ENCODE data around the gene PIEZO2. TPM values are rescaled to one million over a fixed set of nuclear protein-coding genes. Genes with fewer than 3 reads are reported as not detected.

PIEZO2 gene
- total and polyA plus RNA-seq, 2 of the 8 experiments (the other 6 are each of a cell fraction or from before 2014, with no cell fraction given), result 4.7 to 16.5 TPM

DNA sequence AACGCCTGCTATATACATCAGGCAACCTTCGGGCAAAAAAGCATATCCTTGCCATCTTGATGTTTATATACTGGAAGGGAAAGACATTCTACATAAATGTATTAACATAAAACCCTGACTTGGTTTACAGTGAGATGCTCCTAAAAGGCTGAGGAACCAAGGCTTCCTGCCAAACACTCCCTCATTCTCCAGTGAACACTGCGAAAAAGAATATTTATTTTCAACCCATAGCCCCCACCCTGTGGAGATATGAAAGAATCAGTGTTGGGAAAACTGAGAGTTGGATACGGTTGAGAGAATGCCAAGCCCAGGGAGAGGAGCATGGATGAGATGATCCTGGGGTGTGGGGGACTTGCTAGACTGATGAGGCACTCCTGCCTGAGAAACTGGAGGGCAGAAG is 94.9 kb downstream of the PIEZO2 start:
- TF ChIP-seq TCF12 (IDR thresholded peaks at IDR 0.05; ENCODE audit: low read depth, low read length) (no peak), RFX5 (IDR thresholded peaks at IDR 0.05; ENCODE audit: borderline replicate concordance, low read depth, low read length) (no peak), RAD21 (IDR thresholded peaks at IDR 0.05 in 1 of 2, conservative IDR thresholded peaks at IDR 0.05 in 1 of 2; ENCODE audit: low read depth in 2 of 2, low read length in 2 of 2) (no peak), CTBP2 (IDR thresholded peaks at IDR 0.05; ENCODE audit: borderline replicate concordance, insufficient read depth, insufficient read length, low read length) (no peak), KDM4A (IDR thresholded peaks at IDR 0.05; ENCODE audit: low read depth, low read length, severe bottlenecking) (no peak)
- TF ChIP-seq, protein P1, sequence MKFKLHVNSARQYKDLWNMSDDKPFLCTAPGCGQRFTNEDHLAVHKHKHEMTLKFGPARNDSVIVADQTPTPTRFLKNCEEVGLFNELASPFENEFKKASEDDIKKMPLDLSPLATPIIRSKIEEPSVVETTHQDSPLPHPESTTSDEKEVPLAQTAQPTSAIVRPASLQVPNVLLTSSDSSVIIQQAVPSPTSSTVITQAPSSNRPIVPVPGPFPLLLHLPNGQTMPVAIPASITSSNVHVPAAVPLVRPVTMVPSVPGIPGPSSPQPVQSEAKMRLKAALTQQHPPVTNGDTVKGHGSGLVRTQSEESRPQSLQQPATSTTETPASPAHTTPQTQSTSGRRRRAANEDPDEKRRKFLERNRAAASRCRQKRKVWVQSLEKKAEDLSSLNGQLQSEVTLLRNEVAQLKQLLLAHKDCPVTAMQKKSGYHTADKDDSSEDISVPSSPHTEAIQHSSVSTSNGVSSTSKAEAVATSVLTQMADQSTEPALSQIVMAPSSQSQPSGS (IDR thresholded peaks at IDR 0.05; ENCODE audit: low read length), result no peak
- FAIRE-seq, result no peak
- no peak overlapping the region for H3K4ac ChIP-seq (replicated peaks; ENCODE audit: insufficient read length, low read depth, low read length)

More for the DNA sequence above, 94.9 kb downstream of the PIEZO2 start:
- ChIA-PET CTCF (ENCODE audit: partially characterized antibody) (no interaction called here), POLR2A (ENCODE audit: partially characterized antibody) (no interaction called here)
- Histone ChIP-seq H4K8ac (ENCODE audit: extremely low read depth, insufficient read depth, low read length) (no peak overlapping the region), H3K9me3 (ENCODE audit: insufficient read depth in 2 of 2, low read depth in 1 of 2, low read length in 1 of 2) (no peaks in the 10 kb centered on the region), H2BK5ac (ENCODE audit: low read depth, low read length) (no peak overlapping the region), H3K56ac (replicated peaks; ENCODE audit: insufficient read length, low read depth, low read length) (no peak overlapping the region), H4K91ac (replicated peaks; ENCODE audit: insufficient read length, low read length) (no peak overlapping the region), H2AK5ac (ENCODE audit: low read depth, low read length) (no peak overlapping the region), H4K20me1 (replicated peaks in 1 of 2; ENCODE audit: control insufficient read depth in 1 of 2, insufficient read depth in 2 of 2, low read length in 2 of 2) (no peaks in the 10 kb centered on the region), H3K4me2 (ENCODE audit: insufficient read depth in 1 of 2, low read depth in 2 of 2, low read length in 2 of 2) (no peak overlapping the region), H2BK120ac (replicated peaks; ENCODE audit: low read depth, low read length) (no peak overlapping the region), H2BK20ac (ENCODE audit: low read length) (no peak overlapping the region), H3K4me1 (replicated peaks in 1 of 4; ENCODE audit: control insufficient read depth in 3 of 4, insufficient read depth in 4 of 4, low read length in 3 of 4) (no peaks in the 10 kb centered on the region), H3K14ac (ENCODE audit: insufficient read length) (no peak overlapping the region), H3K79me2 (ENCODE audit: control insufficient read depth in 1 of 2, insufficient read depth in 2 of 2, low read length in 2 of 2) (no peaks in the 10 kb centered on the region), H2BK15ac (ENCODE audit: low read length) (no peak overlapping the region), H2BK12ac (ENCODE audit: low read depth, low read length) (no peak overlapping the region), H3K79me1 (ENCODE audit: low read depth, low read length) (no peaks in the 10 kb centered on the region), H3K18ac (ENCODE audit: extremely low read depth, low read length) (no peak overlapping the region), H3K9ac (replicated peaks in 1 of 4; ENCODE audit: extremely low read depth in 1 of 4, low read depth in 3 of 4, low read length in 3 of 4) (no peak overlapping the region), H3K4me3 (ENCODE audit: extremely low read depth in 1 of 4, insufficient read depth in 2 of 4, low read depth in 3 of 4, low read length in 4 of 4) (no peak overlapping the region), H3K36me3 (ENCODE audit: control insufficient read depth in 2 of 4, insufficient read depth in 4 of 4, low read length in 3 of 4) (no peaks in the 10 kb centered on the region), H3K27me3 (replicated peaks in 1 of 4; ENCODE audit: control insufficient read depth in 3 of 4, extremely low read depth in 1 of 4, insufficient read depth in 3 of 4, low read length in 3 of 4) (no peaks in the 10 kb centered on the region), H4K5ac (ENCODE audit: insufficient read length, low read depth, low read length) (no peak overlapping the region), H3K23ac (ENCODE audit: insufficient read length) (no peak overlapping the region), H2AFZ (ENCODE audit: low read length) (no peak overlapping the region), H3K27ac (ENCODE audit: low read depth, low read length) (no peak overlapping the region), H3K23me2 (ENCODE audit: low read depth, low read length) (no peaks in the 10 kb centered on the region)
- 90% methylated on average over 4 of the region's 4 CpGs; no CpG with 5 or more reads in 1 of the 2 experiments for WGBS, 2 experiments (ENCODE audit: extremely low coverage in 1 of 2, insufficient coverage in 1 of 2, insufficient read length in 1 of 2, insufficient replicate concordance in 2 of 2, low coverage in 1 of 2, low lambda C conversion rate in 2 of 2, missing lambda C conversion rate in 1 of 2)
- no peak for DNase-seq (ENCODE audit: low read depth in 1 of 2, low spot score in 2 of 2)
